ENCODE results near the gene COX15. TPM values are rescaled to one million over a fixed set of nuclear protein-coding genes. Genes with fewer than 3 reads are reported as not detected.

COX15 gene
- total RNA-seq, 2 experiments from 2014 or later: 18.5 to 55.2 TPM

GRCh38 chr10:99767901-99768300 is 36.0 kb upstream of the COX15 start:
- ChIA-PET POLR2A (no interaction called here), CTCF (ENCODE audit: unreplicated experiment) (no interaction called here)
- H3K36me3 ChIP-seq (ENCODE audit: insufficient read depth, low read length): no peaks in the 10 kb centered on the region
- intact Hi-C loops (cut with micrococcal nuclease; ENCODE audit: unreplicated experiment): no loop called here
- no TSS peak for BruUV-seq (replicated peaks)
- H4K20me1 ChIP-seq (ENCODE audit: insufficient read depth, low read length): no peaks in the 10 kb centered on the region
- no peaks in the 10 kb centered on the region for H3K79me2 ChIP-seq (ENCODE audit: insufficient read depth, low read depth, low read length)
- DNase-seq (ENCODE audit: low spot score): no peak
- no peak overlapping the region for H3K27ac ChIP-seq (ENCODE audit: low read depth, low read length, poor library complexity, severe bottlenecking)
- H3K4me1 ChIP-seq (ENCODE audit: insufficient read depth, low read length, poor library complexity, severe bottlenecking): no peaks in the 10 kb centered on the region
- H3K9me3 ChIP-seq (ENCODE audit: low read length): no peaks in the 10 kb centered on the region
- TF ChIP-seq CTCF (conservative IDR thresholded peaks at IDR 0.05; ENCODE audit: low read length) (no peak), EZH2phosphoT487 (IDR thresholded peaks at IDR 0.05; ENCODE audit: borderline replicate concordance, low read depth, low read length) (no peak)
- no peak overlapping the region for H3K4me2 ChIP-seq (ENCODE audit: low read length)
- H2AFZ ChIP-seq (ENCODE audit: low read length): no peak overlapping the region
- no peaks in the 10 kb centered on the region for H3K9me2 ChIP-seq (ENCODE audit: insufficient read depth, low read length)
- H3K4me3 ChIP-seq (ENCODE audit: low read depth, low read length, poor library complexity, severe bottlenecking): no peak overlapping the region

GRCh38 chr10:99766302-99766681 is 34.4 kb upstream of the COX15 start:
- DNase-seq (ENCODE audit: low spot score): no peak
- TF ChIP-seq EZH2phosphoT487 (IDR thresholded peaks at IDR 0.05; ENCODE audit: borderline replicate concordance, low read depth, low read length): no peak
- TF ChIP-seq CTCF (conservative IDR thresholded peaks at IDR 0.05; ENCODE audit: low read length): no peak

GRCh38 chr10:99765672-99766301 is 33.9 kb upstream of the COX15 start:
- H3K4me1 ChIP-seq (ENCODE audit: insufficient read depth, low read length, poor library complexity, severe bottlenecking): no peaks in the 10 kb centered on the region
- no peaks in the 10 kb centered on the region for H3K79me2 ChIP-seq (ENCODE audit: insufficient read depth, low read depth, low read length)
- TF ChIP-seq CTCF (conservative IDR thresholded peaks at IDR 0.05; ENCODE audit: low read length) (no peak), EZH2phosphoT487 (IDR thresholded peaks at IDR 0.05; ENCODE audit: borderline replicate concordance, low read depth, low read length) (no peak)
- no peaks in the 10 kb centered on the region for H3K9me3 ChIP-seq (ENCODE audit: low read length)
- BruUV-seq (replicated peaks): no TSS peak
- POLR2A ChIA-PET: interaction anchor here (0.6 kb wide), 1 partner anchor 113 kb away, joined by 3 read pairs; no protein-coding TSS in a partner anchor
- peaks cover 16% of the 10 kb centered on the region for H3K36me3 ChIP-seq (ENCODE audit: insufficient read depth, low read length)
- CTCF ChIA-PET (ENCODE audit: unreplicated experiment): no interaction called here
- DNase-seq (ENCODE audit: low spot score): no peak
- H3K27ac ChIP-seq (ENCODE audit: low read depth, low read length, poor library complexity, severe bottlenecking): no peak overlapping the region
- intact Hi-C loops (cut with micrococcal nuclease; ENCODE audit: unreplicated experiment): no loop called here
- no peak overlapping the region for H2AFZ ChIP-seq (ENCODE audit: low read length)
- H4K20me1 ChIP-seq (ENCODE audit: insufficient read depth, low read length): no peaks in the 10 kb centered on the region
- no peak overlapping the region for H3K4me2 ChIP-seq (ENCODE audit: low read length)
- H3K4me3 ChIP-seq (ENCODE audit: low read depth, low read length, poor library complexity, severe bottlenecking): no peak overlapping the region
- H3K9me2 ChIP-seq (ENCODE audit: insufficient read depth, low read length): no peaks in the 10 kb centered on the region

More at GRCh38 chr10:99766302-99766681, 34.4 kb upstream of the COX15 start:
- no peak overlapping the region for H2AFZ ChIP-seq (ENCODE audit: low read length)
- no peak overlapping the region for H3K4me2 ChIP-seq (ENCODE audit: low read length)
- H3K27ac ChIP-seq (ENCODE audit: low read depth, low read length, poor library complexity, severe bottlenecking): no peak overlapping the region
- CTCF ChIA-PET (ENCODE audit: unreplicated experiment): no interaction called here
- no peak overlapping the region for H3K4me3 ChIP-seq (ENCODE audit: low read depth, low read length, poor library complexity, severe bottlenecking)
- no peaks in the 10 kb centered on the region for H3K9me2 ChIP-seq (ENCODE audit: insufficient read depth, low read length)
- H3K79me2 ChIP-seq (ENCODE audit: insufficient read depth, low read depth, low read length): no peaks in the 10 kb centered on the region
- intact Hi-C loops (cut with micrococcal nuclease; ENCODE audit: unreplicated experiment): no loop called here
- no peaks in the 10 kb centered on the region for H4K20me1 ChIP-seq (ENCODE audit: insufficient read depth, low read length)
- POLR2A ChIA-PET: no interaction called here
- H3K4me1 ChIP-seq (ENCODE audit: insufficient read depth, low read length, poor library complexity, severe bottlenecking): no peaks in the 10 kb centered on the region
- H3K9me3 ChIP-seq (ENCODE audit: low read length): no peaks in the 10 kb centered on the region
- peaks cover 11% of the 10 kb centered on the region for H3K36me3 ChIP-seq (ENCODE audit: insufficient read depth, low read length)
- no TSS peak for BruUV-seq (replicated peaks)

Measured in OCI-LY7 (cell line).